GM12865 (cell line): ENCODE data around the gene SDCCAG8.
A peak's percentile ranks its signal among the peaks of the same experiment; 100 is the strongest.
"Not testable (repeated sequence)": the region's sequence is repeated elsewhere in the genome, so short reads cannot be mapped to it uniquely, and the experiment has no call there.

Experiments used
- DNase-seq: peaks from one replicate; pipeline ENCODE4 v3.0.0; 2010; ENCODE audit warnings: low read depth
- H3K4me3 ChIP-seq: 2 replicates; pipeline ENCODE4 v1.5.1; 2011; ENCODE audit warnings: mild to moderate bottlenecking, low read depth, low read length, control low read depth
- TF ChIP-seq, protein P1 (sequence below): IDR thresholded peaks from 2 replicates; pipeline ENCODE4 v1.5.1; 2011; ENCODE audit warnings: low read length, control low read depth, low read depth, inconsistent platforms; ENCODE audit not compliant: insufficient read depth; ENCODE audit errors: missing control alignments

SDCCAG8 gene

DNA sequence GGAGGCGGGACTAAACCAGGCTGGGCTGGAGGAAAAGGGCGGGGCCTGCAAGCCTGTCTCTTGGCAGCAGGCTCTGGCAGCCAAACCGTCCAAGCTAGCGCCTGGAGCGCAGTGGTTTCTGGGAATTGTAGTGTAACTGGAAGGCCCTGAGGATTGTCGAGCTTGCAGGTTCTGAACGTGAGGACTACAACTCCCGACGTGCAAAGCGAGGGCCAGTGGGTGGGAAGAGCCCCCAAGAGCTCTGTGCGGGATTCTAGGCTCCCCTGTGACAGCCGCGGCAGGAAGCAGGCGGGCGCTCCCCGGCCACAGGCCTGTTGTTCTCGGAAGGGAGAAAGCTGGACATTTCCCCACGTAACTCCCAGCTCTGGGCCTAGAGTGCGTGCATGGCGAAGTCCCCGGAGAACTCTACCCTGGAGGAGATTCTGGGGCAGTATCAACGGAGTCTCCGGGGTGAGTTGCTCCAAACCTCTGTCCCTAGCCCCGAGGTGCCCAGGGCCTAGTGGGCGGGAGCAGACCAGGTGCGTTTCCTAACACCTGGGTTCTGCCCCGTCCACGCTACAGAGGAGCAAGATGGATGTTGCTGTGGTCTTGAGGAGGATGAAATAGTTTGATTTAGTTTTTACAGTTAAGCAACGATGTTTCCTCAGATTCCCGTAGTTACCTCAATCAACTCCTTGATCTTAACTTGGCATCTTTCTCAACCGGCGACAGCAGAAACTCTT is at the start of gene SDCCAG8:
Gene SDCCAG8 (plus strand): TSS at position 251 of the 722 bp plus-strand sequence. CDS start 133 bp downstream, at position 384.
- TF ChIP-seq, protein P1, sequence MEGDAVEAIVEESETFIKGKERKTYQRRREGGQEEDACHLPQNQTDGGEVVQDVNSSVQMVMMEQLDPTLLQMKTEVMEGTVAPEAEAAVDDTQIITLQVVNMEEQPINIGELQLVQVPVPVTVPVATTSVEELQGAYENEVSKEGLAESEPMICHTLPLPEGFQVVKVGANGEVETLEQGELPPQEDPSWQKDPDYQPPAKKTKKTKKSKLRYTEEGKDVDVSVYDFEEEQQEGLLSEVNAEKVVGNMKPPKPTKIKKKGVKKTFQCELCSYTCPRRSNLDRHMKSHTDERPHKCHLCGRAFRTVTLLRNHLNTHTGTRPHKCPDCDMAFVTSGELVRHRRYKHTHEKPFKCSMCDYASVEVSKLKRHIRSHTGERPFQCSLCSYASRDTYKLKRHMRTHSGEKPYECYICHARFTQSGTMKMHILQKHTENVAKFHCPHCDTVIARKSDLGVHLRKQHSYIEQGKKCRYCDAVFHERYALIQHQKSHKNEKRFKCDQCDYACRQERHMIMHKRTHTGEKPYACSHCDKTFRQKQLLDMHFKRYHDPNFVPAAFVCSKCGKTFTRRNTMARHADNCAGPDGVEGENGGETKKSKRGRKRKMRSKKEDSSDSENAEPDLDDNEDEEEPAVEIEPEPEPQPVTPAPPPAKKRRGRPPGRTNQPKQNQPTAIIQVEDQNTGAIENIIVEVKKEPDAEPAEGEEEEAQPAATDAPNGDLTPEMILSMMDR = no peak
- H3K4me3 ChIP-seq = peak within 1 kb of the TSS; percentile 88
- peak; percentile 100 for DNase-seq

- not testable (repeated sequence) for H3K4me3 ChIP-seq
Measured at GRCh38 chr1:243211984-243212383, 43.9 kb upstream of the SDCCAG8 start.

GRCh38 chr1:243213045-243213787 is 42.6 kb upstream of the SDCCAG8 start:
- TF ChIP-seq, protein P1 = no peak
- DNase-seq = no peak
- H3K4me3 ChIP-seq = no peak overlapping the region

More at GRCh38 chr1:243211984-243212383, 43.9 kb upstream of the SDCCAG8 start:
- DNase-seq = not testable (repeated sequence)

DNA sequence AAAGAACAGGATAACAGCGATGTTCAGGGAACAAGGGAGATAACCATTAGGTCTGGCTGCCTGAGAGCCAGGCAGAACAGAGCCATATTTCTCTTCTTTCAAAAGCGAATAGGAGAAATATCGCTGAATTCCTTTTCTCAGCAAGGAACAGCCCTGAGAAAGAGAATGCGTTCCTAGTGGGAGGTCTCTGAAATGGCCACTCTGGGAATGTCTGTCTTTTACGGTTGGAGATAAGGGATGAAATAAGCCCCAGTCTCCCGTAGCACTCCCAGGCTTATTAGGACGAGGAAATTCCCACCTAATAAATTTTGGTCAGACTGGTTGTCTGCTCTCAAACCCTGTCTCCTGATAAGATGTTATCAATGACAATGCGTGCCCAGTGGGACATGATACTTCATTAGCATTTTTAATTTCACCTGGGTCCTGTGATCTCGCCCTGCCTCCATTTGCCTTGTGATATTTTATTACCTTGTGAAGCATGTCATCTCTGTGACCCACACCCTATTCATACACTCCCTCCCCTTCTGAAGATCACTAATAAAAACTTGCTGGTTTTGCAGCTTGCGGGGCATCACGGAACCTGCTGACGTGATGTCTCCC is 40.5 kb upstream of the SDCCAG8 start:
- DNase-seq, H3K4me3 ChIP-seq: not testable (repeated sequence)

DNA sequence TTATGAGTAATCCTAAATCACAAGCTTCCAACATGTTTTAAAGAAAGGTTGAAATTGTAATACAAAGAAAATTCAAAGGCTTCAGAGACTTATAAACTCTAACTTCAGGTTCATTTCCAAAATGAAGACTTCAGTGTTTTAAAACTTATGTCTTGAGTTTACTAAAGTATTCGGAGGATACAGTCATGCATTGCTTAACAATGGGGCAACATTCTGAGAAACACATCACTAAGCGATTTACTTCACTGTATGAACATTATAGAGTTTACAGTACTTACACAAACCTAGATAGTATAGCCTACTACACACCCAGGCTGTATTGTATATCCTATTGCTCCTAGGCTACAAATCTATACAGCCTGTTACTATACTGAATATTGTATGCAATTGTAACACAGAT is 39.1 kb upstream of the SDCCAG8 start:
- H3K4me3 ChIP-seq = no peak overlapping the region
- TF ChIP-seq, protein P1 = no peak
- DNase-seq = no peak

GRCh38 chr1:243217349-243217748 is 38.5 kb upstream of the SDCCAG8 start:
- no peak overlapping the region for H3K4me3 ChIP-seq
- TF ChIP-seq, protein P1 = no peak
- DNase-seq = no peak

DNA sequence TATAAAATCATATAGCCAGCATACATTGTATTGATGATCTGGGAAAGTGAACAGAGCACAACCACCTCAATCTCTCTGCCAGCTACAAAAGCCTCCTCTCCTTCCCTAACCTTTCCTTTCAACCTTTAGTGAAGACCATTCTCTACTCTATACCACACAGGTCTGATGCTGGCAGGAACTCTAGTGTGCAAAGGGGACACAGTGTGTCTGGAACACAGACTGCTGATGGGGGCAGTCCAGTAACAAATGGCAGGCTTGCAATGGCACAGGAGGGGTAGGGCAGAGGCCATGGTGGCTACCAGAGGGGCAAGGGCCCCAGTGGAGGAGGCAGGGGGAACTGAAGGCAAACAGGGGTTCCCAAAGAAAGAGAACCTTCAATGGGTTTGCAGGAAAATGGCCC is 37.8 kb upstream of the SDCCAG8 start:
- no peak for DNase-seq
- no peak overlapping the region for H3K4me3 ChIP-seq
- TF ChIP-seq, protein P1 = no peak
